HG02852 (cell line): ENCODE results near the gene BLVRA.

ENCODE experiments used
- ATAC-seq: cut with Tn5 transposase; IDR thresholded peaks from one replicate; pipeline ENCODE4 v1.9.1; 2021; ENCODE audit warnings: mild to moderate bottlenecking, moderate library complexity; ENCODE audit not compliant: unreplicated experiment

Gene BLVRA

GRCh38 chr7:43855176-43855575 lies 96.7 kb downstream of the BLVRA start:
- no peak for ATAC-seq

- no peak for ATAC-seq
These were observed 97.8 kb downstream of the BLVRA start for GRCh38 chr7:43856316-43856715.
